IMR-90 (cell line): ENCODE results near the gene GALC. TPM values are rescaled to one million over a fixed set of nuclear protein-coding genes. Genes with fewer than 3 reads are reported as not detected.

Experiments
- ATAC-seq: fragments of 200-7000 bp; cut with Tn5 transposase; 2 replicates; pipeline ENCODE4 v1.9.1; 2020; ENCODE audit warnings: low read depth, mild to moderate bottlenecking, moderate library complexity
- BruUV-seq: library from RNA; stranded (reverse); fragments of 400-500 nt; replicated peaks from 2 replicates; lab custom pipeline; 2021; lab: Mats Ljungman, UMichigan
- CTCF ChIA-PET: fragments of 300-600 bp; formaldehyde crosslinking; extraction: SDS; loops from one replicate; lab custom pipeline; 2021; ENCODE audit warnings: antibody characterized with exemption; lab: Yijun Ruan, JAX
- POLR2A ChIA-PET: fragments of 300-600 bp; sonication (Branson Sonifier 250); formaldehyde crosslinking; loops from one replicate; lab custom pipeline; 2022; ENCODE audit warnings: antibody characterized with exemption; ENCODE audit not compliant: unreplicated experiment; lab: Charles Lee
- DNase-seq: peaks from one replicate; pipeline ENCODE4 v3.0.0; 2013
- H2AFZ ChIP-seq: replicated peaks from 2 replicates; pipeline ENCODE3; 2013; ENCODE audit warnings: low read length, mild to moderate bottlenecking; ENCODE audit not compliant: poor library complexity
- H2AK5ac ChIP-seq: 2 replicates; pipeline ENCODE4 v1.6.1; 2013; ENCODE audit warnings: low read depth, low read length, inconsistent platforms
- H2AK9ac ChIP-seq: replicated peaks from 2 replicates; pipeline ENCODE3; 2013; ENCODE audit warnings: mild to moderate bottlenecking, low read depth, low read length, moderate library complexity; ENCODE audit not compliant: poor library complexity
- H2BK120ac ChIP-seq: 2 replicates; pipeline ENCODE4 v1.6.1; 2013; ENCODE audit warnings: low read depth, low read length, inconsistent platforms
- H2BK15ac ChIP-seq: 3 replicates; pipeline ENCODE4 v1.6.1; 2013; ENCODE audit warnings: low read depth, low read length, inconsistent platforms
- H2BK20ac ChIP-seq: 2 replicates; pipeline ENCODE4 v1.6.1; 2013; ENCODE audit warnings: low read depth, mild to moderate bottlenecking, inconsistent platforms, low read length, moderate library complexity
- H2BK5ac ChIP-seq: 2 replicates; pipeline ENCODE4 v1.6.1; 2013; ENCODE audit warnings: mild to moderate bottlenecking, low read depth, low read length, inconsistent platforms; ENCODE audit not compliant: poor library complexity, severe bottlenecking
- H3K14ac ChIP-seq: replicated peaks from 2 replicates; pipeline ENCODE4 v1.6.1; 2013; ENCODE audit warnings: low read depth, low read length, inconsistent platforms
- H3K18ac ChIP-seq: 2 replicates; pipeline ENCODE4 v1.6.1; 2013; ENCODE audit warnings: low read depth, low read length, control low read depth
- H3K23ac ChIP-seq: 2 replicates; pipeline ENCODE4 v1.6.1; 2013; ENCODE audit warnings: low read depth, low read length, inconsistent platforms
- H3K27ac ChIP-seq: 2 replicates; pipeline ENCODE4 v1.5.1; 2013; ENCODE audit warnings: mild to moderate bottlenecking, control low read depth, low read length; ENCODE audit not compliant: insufficient read depth
- H3K27me3 ChIP-seq: 2 replicates; pipeline ENCODE4 v1.6.1; 2013; ENCODE audit warnings: low read length; ENCODE audit not compliant: control insufficient read depth, insufficient read depth
- H3K36me3 ChIP-seq: 2 replicates; pipeline ENCODE4 v1.6.1; 2013; ENCODE audit warnings: low read length, mixed read lengths; ENCODE audit not compliant: control insufficient read depth, insufficient read depth
- H3K4ac ChIP-seq: 2 replicates; pipeline ENCODE4 v1.6.1; 2013; ENCODE audit warnings: low read depth, low read length, inconsistent platforms
- H3K4me1 ChIP-seq: 2 replicates; pipeline ENCODE4 v1.6.1; 2013; ENCODE audit warnings: low read length, mixed read lengths; ENCODE audit not compliant: control insufficient read depth, insufficient read depth
- H3K4me2 ChIP-seq: 2 replicates; pipeline ENCODE4 v1.6.1; 2013; ENCODE audit warnings: low read depth, mild to moderate bottlenecking, control low read depth, low read length, moderate library complexity
- H3K4me3 ChIP-seq: 2 replicates; pipeline ENCODE4 v1.5.1; 2013; ENCODE audit warnings: low read depth, mild to moderate bottlenecking, control low read depth, low read length, moderate library complexity; ENCODE audit not compliant: insufficient read depth
- H3K56ac ChIP-seq: 2 replicates; pipeline ENCODE4 v1.6.1; 2013; ENCODE audit warnings: low read length, inconsistent platforms; ENCODE audit not compliant: insufficient read depth; ENCODE audit errors: extremely low read depth
- H3K79me1 ChIP-seq, 2 experiments: 2 replicates each; pipeline ENCODE4 v1.6.1; 2013; ENCODE audit warnings: low read length in 2 of 2, inconsistent platforms in 1 of 2, low read depth in 1 of 2
- H3K9ac ChIP-seq: 2 replicates; pipeline ENCODE4 v1.6.1; 2013; ENCODE audit warnings: low read depth, low read length, control low read depth
- H3K9me1 ChIP-seq: 2 replicates; pipeline ENCODE4 v1.6.1; 2013; ENCODE audit warnings: low read length, inconsistent platforms; ENCODE audit not compliant: insufficient read depth
- H3K9me3 ChIP-seq: 2 replicates; pipeline ENCODE4 v1.6.1; 2013; ENCODE audit warnings: low read length; ENCODE audit not compliant: control insufficient read depth, insufficient read depth
- H4K20me1 ChIP-seq: 2 replicates; pipeline ENCODE4 v1.6.1; 2013; ENCODE audit warnings: low read length, inconsistent platforms; ENCODE audit not compliant: insufficient read depth
- H4K5ac ChIP-seq: 2 replicates; pipeline ENCODE4 v1.6.1; 2013; ENCODE audit warnings: mild to moderate bottlenecking, low read depth, low read length, control low read depth
- H4K8ac ChIP-seq, 2 experiments: 2 replicates each; pipeline ENCODE4 v1.6.1; 2013; ENCODE audit warnings: low read depth in 2 of 2, low read length in 2 of 2, control low read depth in 1 of 2, inconsistent platforms in 1 of 2
- H4K91ac ChIP-seq: 2 replicates; pipeline ENCODE4 v1.6.1; 2013; ENCODE audit warnings: low read depth, low read length, inconsistent platforms; ENCODE audit not compliant: insufficient read depth
- BHLHE40 ChIP-seq: fragments of 150-350 bp; IDR thresholded peaks from 2 replicates; pipeline ENCODE4 v1.6.1; 2016; ENCODE audit warnings: mild to moderate bottlenecking, low read depth, low read length
- FOS ChIP-seq: fragments of 150-350 bp; IDR thresholded peaks from 2 replicates; pipeline ENCODE4 v1.6.1; 2016; ENCODE audit warnings: low read depth, low read length
- MAZ ChIP-seq: IDR thresholded peaks from 2 replicates; pipeline ENCODE4 v1.6.1; 2012; ENCODE audit warnings: low read depth, mild to moderate bottlenecking, low read length, improper control_type of control experiment, moderate library complexity, borderline replicate concordance
- POLR2A ChIP-seq: IDR thresholded peaks from 2 replicates; pipeline ENCODE4 v1.6.1; 2012; ENCODE audit warnings: mild to moderate bottlenecking, low read depth, low read length
- RFX5 ChIP-seq: IDR thresholded peaks from 2 replicates; pipeline ENCODE4 v1.8.0; 2012; ENCODE audit warnings: low read depth, mild to moderate bottlenecking, low read length, moderate library complexity
- whole genome bisulfite sequencing, 2 experiments: methylation state at CpG; one replicate each; pipeline versions ENCODE4 v1.1.5 to v1.1.7; 2013; ENCODE audit warnings: missing lambda C conversion rate in 2 of 2; ENCODE audit not compliant: insufficient read length in 1 of 2; ENCODE audit errors: extremely low coverage in 2 of 2; 5-methylcytosine and 5-hydroxymethylcytosine counted together
- dilution Hi-C: fragments of 300-500 bp; cut with HindIII; formaldehyde crosslinking; loops from one replicate; pipeline ENCODE4 v1.14.3; 2018; ENCODE audit warnings: low sequenced_read_pairs; ENCODE audit not compliant: unreplicated experiment
- in situ Hi-C: fragments of 300-500 bp; cut with MboI; formaldehyde crosslinking; loops from 3 replicates; pipeline ENCODE4 v1.14.3; 2019; ENCODE audit warnings: low sequenced_read_pairs, inconsistent platforms, mixed read lengths
- intact Hi-C: fragments of 100-400 bp; cut with micrococcal nuclease; formaldehyde crosslinking; loops from 2 replicates; pipeline ENCODE4 v1.10.0; 2022
- polyA plus RNA-seq, 3 experiments: library from polyadenylated mRNA; depleted of rRNA; stranded (reverse); fragments of >200 nt; gene quantifications; 2 replicates each; pipeline ENCODE4 v1.2.3, GENCODE V29; 2012; ENCODE audit warnings: low replicate concordance in 1 of 3
- total RNA-seq: library from RNA; depleted of rRNA; stranded (reverse); fragments of >200 nt; gene quantifications from 2 replicates; pipeline ENCODE4 v1.2.3, GENCODE V29; 2012

The GALC gene
- total and polyA plus RNA-seq, 2 of the 4 experiments (the other 2 are of a cell fraction), result 6.3 to 7.9 TPM

- H3K4me1 ChIP-seq, result no peaks in the 10 kb centered on the region; the same call in 1 of the 2 replicates
- H3K23ac ChIP-seq, result no peak overlapping the region
- H2BK15ac ChIP-seq, result no peak overlapping the region
- no peak overlapping the region for H2AFZ ChIP-seq
- H4K20me1 ChIP-seq, result no peaks in the 10 kb centered on the region
- H3K56ac ChIP-seq, result no peak overlapping the region
- H2BK5ac ChIP-seq, result no peak overlapping the region
- TF ChIP-seq FOS (no peak), MAZ (no peak), BHLHE40 (no peak), POLR2A (no peak), RFX5 (no peak)
- no peak overlapping the region for H3K14ac ChIP-seq
- BruUV-seq, result no TSS peak
- H2AK5ac ChIP-seq, result no peak overlapping the region
- DNase-seq, result no peak
- no peak overlapping the region for H3K27ac ChIP-seq
- no peak overlapping the region for H4K5ac ChIP-seq
- H3K4me2 ChIP-seq, result no peak overlapping the region
- CTCF ChIA-PET, result no interaction called here
- no peak overlapping the region for H2BK20ac ChIP-seq
- no peak overlapping the region for H3K4ac ChIP-seq
- H3K36me3 ChIP-seq, result no peaks in the 10 kb centered on the region
- no CpG with 5 or more reads among the region's 13 CpGs for WGBS, 2 experiments
- H2AK9ac ChIP-seq, result no peak overlapping the region
- POLR2A ChIA-PET, result no interaction called here
- no peak overlapping the region for H2BK120ac ChIP-seq
- no peak overlapping the region for H3K4me3 ChIP-seq
- no peaks in the 10 kb centered on the region for H3K27me3 ChIP-seq
- dilution Hi-C loops (no loop called here), intact Hi-C loops (no loop called here), in situ Hi-C loops (no loop called here)
- no peak overlapping the region for H4K91ac ChIP-seq
- H3K9me3 ChIP-seq, result no peaks in the 10 kb centered on the region
- ATAC-seq, result no peak
- no peak overlapping the region for H3K18ac ChIP-seq
- H3K9ac ChIP-seq, result no peak overlapping the region
- H3K9me1 ChIP-seq, result no peaks in the 10 kb centered on the region
- no peak overlapping the region for H4K8ac ChIP-seq
- H3K79me1 ChIP-seq, result no peaks in the 10 kb centered on the region
Observed at GRCh38 chr14:88005978-88006851, 13.2 kb upstream of the GALC start.
